Measurements from ENCODE around the gene LAMP2. TPM values are rescaled to one million over a fixed set of nuclear protein-coding genes. Genes with fewer than 3 reads are reported as not detected.
A peak's percentile ranks its signal among the peaks of the same experiment; 100 is the strongest.

The LAMP2 gene
- total and polyA plus RNA-seq, 9 of the 15 experiments (the other 6 are each of a cell fraction or from before 2014, with no cell fraction given), result 22.3 to 77.7 (median 48.6) TPM

- TF ChIP-seq ZBTB40 (IDR thresholded peaks at IDR 0.05), result no peak
- no peak for TF ChIP-seq ZBTB40 (CRISPR knock-in tag; IDR thresholded peaks at IDR 0.05)
- no peak for TF ChIP-seq ZKSCAN3 (CRISPR knock-in tag; IDR thresholded peaks at IDR 0.05)
- TF ChIP-seq CAMTA2 (CRISPR knock-in tag; conservative IDR thresholded peaks at IDR 0.05), result no peak
- TF ChIP-seq ZBTB17 (CRISPR knock-in tag; IDR thresholded peaks at IDR 0.05), result peak; percentile 46; the same call in 1 of the 2 replicates
- peak; percentile 31 for TF ChIP-seq RBBP5 (IDR thresholded peaks at IDR 0.05; ENCODE audit: borderline replicate concordance, insufficient read depth, low read length, poor library complexity, severe bottlenecking)
- no peak for TF ChIP-seq RHOXF2B (CRISPR knock-in tag; conservative IDR thresholded peaks at IDR 0.05)
- TF ChIP-seq TAF9B (IDR thresholded peaks at IDR 0.05; ENCODE audit: partially characterized antibody), result no peak
- TF ChIP-seq ZNF561 (CRISPR knock-in tag; conservative IDR thresholded peaks at IDR 0.05), result no peak
- TF ChIP-seq CBX3 (IDR thresholded peaks at IDR 0.05; ENCODE audit: borderline replicate concordance in 1 of 2, low read length in 2 of 2), result no peak
- TF ChIP-seq KDM5B (IDR thresholded peaks at IDR 0.05; ENCODE audit: insufficient replicate concordance, low read depth, low read length), result peak; percentile 80
- TF ChIP-seq ERF (CRISPR knock-in tag; IDR thresholded peaks at IDR 0.05), result no peak
- TF ChIP-seq RFX5 (IDR thresholded peaks at IDR 0.05; ENCODE audit: low read depth, low read length), result no peak
- TF ChIP-seq POLR2A (conservative IDR thresholded peaks at IDR 0.05), result peak; percentile 89
- no peak for TF ChIP-seq PHB (CRISPR knock-in tag; IDR thresholded peaks at IDR 0.05)
- TF ChIP-seq TFE3 (CRISPR knock-in tag; IDR thresholded peaks at IDR 0.05), result no peak
- no peak for TF ChIP-seq CSDE1 (IDR thresholded peaks at IDR 0.05)
- TF ChIP-seq HOMEZ (CRISPR knock-in tag; IDR thresholded peaks at IDR 0.05), result no peak
These were observed at the start of gene LAMP2 (continued) for GRCh38 chrX:120468825-120469525.

All from K562 (cell line).